ENCODE data around the gene EEPD1.
"Not testable (repeated sequence)": the region's sequence is repeated elsewhere in the genome, so short reads cannot be mapped to it uniquely, and the experiment has no call there.

Gene EEPD1

DNA sequence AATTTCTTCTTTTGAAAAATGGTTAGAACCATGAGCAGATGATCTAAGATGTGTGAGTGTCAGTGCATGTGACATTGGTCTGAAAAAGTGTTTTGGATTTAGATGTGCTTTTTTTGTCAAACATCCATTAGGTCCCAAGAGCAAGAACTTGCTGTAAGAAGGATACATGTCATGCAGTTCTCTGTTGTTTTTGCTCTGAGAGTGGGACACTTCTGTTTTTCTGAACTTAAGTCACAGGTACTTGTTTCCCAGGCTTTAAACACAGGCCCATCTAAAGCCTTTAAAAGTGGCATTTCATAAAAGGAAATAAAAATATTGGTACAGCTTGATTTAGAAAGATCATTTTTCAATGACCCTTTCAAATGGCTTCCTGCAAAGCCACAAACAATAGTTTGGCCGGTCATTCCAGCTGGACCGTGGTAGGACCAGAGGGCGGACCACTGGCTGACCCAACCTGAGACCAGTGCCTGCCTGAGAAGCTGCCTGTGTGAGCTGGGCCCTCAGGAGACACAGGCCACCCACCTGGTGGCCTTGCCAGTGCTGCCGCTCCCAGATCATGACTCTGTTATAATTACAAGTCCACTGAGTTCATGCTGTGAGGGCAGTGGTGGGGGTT, 92.7 kb downstream of the EEPD1 start:
- Mint-ChIP-seq H3K9me3 (no peaks in the 10 kb centered on the region), H3K27me3 (no peaks in the 10 kb centered on the region), H3K4me1 (no peaks in the 10 kb centered on the region), H3K36me3 (no peaks in the 10 kb centered on the region), H3K27ac (no peak overlapping the region), H3K4me3 (no peak overlapping the region)
- CTCF ChIA-PET: no interaction called here
- no peak for DNase-seq

DNA sequence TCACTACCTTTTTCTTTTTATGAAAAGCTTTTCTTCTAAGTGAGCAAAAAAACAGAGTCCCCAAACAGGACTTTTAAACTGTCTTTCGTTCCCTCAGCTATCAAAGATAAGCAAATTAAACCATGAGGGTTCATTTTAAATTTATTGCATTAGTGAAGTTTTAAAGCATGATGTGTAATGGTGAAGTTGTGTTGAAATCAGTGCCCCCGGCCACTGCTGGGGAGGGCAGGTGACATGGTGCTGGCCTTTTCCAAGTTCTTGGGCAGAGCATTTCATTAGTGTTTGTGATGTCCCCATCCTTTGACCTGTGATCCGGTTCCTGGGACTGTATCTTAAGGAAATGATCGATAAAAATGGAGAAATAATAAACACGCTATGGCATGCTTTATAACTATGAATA, 96.0 kb downstream of the EEPD1 start:
- CTCF ChIA-PET: no interaction called here
- no peak for DNase-seq
- H3K27me3 Mint-ChIP-seq: no peaks in the 10 kb centered on the region
- no peaks in the 10 kb centered on the region for H3K4me1 Mint-ChIP-seq
- peaks cover 1% of the 10 kb centered on the region for H3K9me3 Mint-ChIP-seq
- no peak overlapping the region for H3K4me3 Mint-ChIP-seq
- H3K27ac Mint-ChIP-seq: no peak overlapping the region
- no peaks in the 10 kb centered on the region for H3K36me3 Mint-ChIP-seq

DNA sequence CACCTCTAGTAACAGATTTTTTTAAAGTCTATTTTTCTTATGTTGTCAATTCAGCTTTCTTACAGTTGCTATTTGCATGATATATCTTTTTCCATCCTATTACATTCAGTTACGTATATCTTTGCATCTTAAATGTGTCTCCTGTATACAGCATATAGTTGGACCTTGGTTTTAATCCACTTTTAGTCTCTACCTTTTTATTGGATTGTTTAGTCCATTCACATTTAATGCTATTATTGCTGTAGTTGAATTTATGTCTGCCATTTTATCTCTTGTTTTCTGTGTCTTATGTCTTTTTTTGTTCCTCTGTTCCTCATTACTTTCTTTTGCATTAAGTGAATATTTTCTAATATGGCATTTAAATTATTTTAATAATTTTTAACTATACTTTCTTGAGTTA, 100.6 kb downstream of the EEPD1 start:
- peaks cover 3% of the 10 kb centered on the region for H3K27me3 Mint-ChIP-seq
- H3K27ac Mint-ChIP-seq: no peak overlapping the region
- H3K4me3 Mint-ChIP-seq: no peak overlapping the region
- CTCF ChIA-PET: no interaction called here
- H3K4me1 Mint-ChIP-seq: no peaks in the 10 kb centered on the region
- H3K9me3 Mint-ChIP-seq: peaks cover 10% of the 10 kb centered on the region
- H3K36me3 Mint-ChIP-seq: no peaks in the 10 kb centered on the region
- no peak for DNase-seq

- CTCF ChIA-PET: interaction anchor here (1.7 kb wide), 1 partner anchor 33 kb away, joined by 4 read pairs; no protein-coding TSS in a partner anchor
- H3K36me3 Mint-ChIP-seq, DNase-seq, H3K9me3 Mint-ChIP-seq, H3K4me1 Mint-ChIP-seq, H3K27ac Mint-ChIP-seq, H3K27me3 Mint-ChIP-seq, H3K4me3 Mint-ChIP-seq: not testable (repeated sequence)
Observed at GRCh38 chr7:36258510-36259259, 105.6 kb downstream of the EEPD1 start.

DNA sequence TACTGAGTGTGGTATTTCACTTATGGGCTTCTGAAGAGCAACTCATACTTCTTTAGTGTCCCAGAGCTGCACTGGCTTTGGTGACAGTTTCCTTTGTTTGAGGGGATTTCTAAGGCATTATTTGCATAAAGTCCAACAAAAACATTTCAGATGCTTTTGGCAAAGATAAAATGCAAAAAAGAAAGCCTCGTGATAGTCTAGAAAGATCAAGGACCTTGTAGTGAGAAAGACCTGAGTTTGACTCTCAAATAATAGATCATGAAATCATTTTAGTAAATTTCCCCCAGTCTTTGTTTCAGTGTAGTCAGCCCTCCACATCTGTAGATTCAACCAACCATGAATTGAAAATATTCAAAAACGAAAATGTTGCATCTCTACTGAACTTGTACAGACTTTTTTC, 107.4 kb downstream of the EEPD1 start:
- CTCF ChIA-PET: no interaction called here
- H3K27ac Mint-ChIP-seq: no peak overlapping the region
- H3K36me3 Mint-ChIP-seq: no peaks in the 10 kb centered on the region
- peaks cover 3% of the 10 kb centered on the region for H3K27me3 Mint-ChIP-seq
- H3K9me3 Mint-ChIP-seq: peaks cover 3% of the 10 kb centered on the region
- no peak for DNase-seq
- no peak overlapping the region for H3K4me3 Mint-ChIP-seq
- peaks cover 6% of the 10 kb centered on the region for H3K4me1 Mint-ChIP-seq

GRCh38 chr7:36261019-36261754, 108.1 kb downstream of the EEPD1 start:
- DNase-seq: no peak
- H3K27ac Mint-ChIP-seq: no peak overlapping the region
- CTCF ChIA-PET: no interaction called here
- H3K36me3 Mint-ChIP-seq: no peaks in the 10 kb centered on the region
- H3K9me3 Mint-ChIP-seq: no peaks in the 10 kb centered on the region
- peaks cover 3% of the 10 kb centered on the region for H3K27me3 Mint-ChIP-seq
- H3K4me1 Mint-ChIP-seq: peaks cover 12% of the 10 kb centered on the region
- H3K4me3 Mint-ChIP-seq: no peak overlapping the region

DNA sequence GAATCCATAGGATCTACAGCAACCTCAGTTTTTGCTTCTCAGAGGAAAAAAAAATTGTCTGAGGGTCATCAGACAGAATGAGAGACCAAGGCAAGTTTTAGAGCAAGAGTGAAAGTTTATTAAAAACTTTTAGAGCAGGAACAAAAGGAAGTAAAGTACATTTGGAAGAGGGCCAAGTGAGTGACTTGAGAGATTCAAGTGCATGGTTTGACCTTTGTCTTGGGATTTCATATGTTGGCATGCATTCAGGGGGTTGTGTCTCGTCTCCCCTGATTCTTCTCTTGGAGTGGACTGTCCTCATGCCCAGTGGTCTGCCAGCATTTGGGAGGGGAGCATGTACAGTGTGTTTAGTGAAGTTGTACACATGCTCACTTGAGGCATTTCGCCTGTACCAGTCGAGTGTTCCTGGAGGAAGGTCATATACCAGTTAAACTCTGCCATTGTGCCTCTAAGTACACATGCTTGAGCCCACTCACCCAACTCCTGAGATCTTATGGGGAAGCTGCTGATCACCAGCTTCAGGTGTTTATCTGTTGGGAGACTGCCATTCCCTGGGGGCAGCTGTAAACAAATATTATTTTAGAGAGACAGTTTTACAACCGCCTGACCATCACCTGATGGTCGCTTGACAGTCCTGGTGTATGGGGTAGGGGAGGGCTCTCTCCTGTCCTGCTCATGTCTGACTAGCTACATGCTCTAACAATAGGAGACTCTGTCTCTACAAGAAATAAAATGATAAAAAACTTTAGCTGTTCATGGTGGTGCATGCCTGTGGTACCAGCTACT, 109.4 kb downstream of the EEPD1 start:
- Mint-ChIP-seq H3K27me3 (peaks cover 3% of the 10 kb centered on the region), H3K36me3 (no peaks in the 10 kb centered on the region), H3K9me3 (no peaks in the 10 kb centered on the region), H3K4me3 (no peak overlapping the region), H3K27ac (no peak overlapping the region), H3K4me1 (peaks cover 14% of the 10 kb centered on the region)
- CTCF ChIA-PET: interaction anchor here (0.9 kb wide), 1 partner anchor 26 kb away, joined by 4 read pairs; no protein-coding TSS in a partner anchor
- no peak for DNase-seq

DNA sequence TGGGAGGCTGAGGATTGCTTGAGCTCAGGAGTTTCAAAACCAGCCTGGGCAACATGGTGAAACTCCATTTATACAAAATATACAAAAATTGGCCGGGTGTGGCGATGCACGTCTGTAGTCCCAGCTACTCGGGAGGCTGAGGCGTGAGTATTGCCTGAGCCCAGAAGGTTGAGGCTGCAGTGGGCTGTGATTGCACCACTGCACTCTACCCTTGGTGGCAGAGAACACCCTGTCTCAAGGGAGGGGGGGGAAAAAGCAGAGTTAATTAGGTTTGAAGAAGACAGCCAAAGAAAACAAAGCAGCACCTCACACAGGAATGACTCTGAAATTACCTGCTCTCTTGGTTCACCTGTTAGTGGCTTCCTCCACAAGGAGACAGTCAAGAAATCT, 110.0 kb downstream of the EEPD1 start:
- H3K9me3 Mint-ChIP-seq: no peaks in the 10 kb centered on the region
- CTCF ChIA-PET: interaction anchor here (0.9 kb wide), 1 partner anchor 25 kb away, joined by 4 read pairs; no protein-coding TSS in a partner anchor

DNA sequence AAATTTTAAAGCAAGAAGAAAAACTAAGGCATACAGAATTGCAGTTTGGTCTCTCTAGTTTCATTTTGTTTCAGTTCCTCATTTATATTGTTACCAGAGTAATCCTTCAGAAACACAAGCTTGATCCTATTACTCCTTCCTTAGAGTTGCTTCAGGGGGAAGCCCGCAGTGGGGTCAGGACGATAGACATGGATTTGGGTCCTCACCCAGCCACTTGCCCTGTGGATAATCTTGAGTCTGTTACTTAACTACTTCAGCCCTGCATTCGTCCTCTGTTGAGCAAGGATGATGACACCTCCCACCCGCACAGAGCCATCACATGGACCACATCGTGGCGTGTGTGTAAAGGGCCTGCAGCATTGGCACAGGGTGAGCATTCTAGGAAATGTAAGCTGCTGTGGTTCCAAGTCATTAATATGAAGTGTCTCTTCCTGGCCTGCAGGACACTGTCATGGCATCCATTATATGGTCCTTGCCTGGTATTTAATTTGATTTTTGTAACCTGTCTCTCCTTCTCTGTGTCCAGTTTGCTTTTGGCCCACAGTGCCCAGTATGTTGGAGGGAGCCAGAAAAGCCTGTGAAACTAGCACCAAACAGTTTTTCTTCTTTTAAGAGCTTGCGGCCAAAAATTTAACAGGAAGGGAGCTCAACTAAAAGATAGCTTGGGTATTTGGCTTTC, 111.2 kb downstream of the EEPD1 start:
- CTCF ChIA-PET: interaction anchor here (0.9 to 1.3 kb wide), 3 partner anchors 21 to 288 kb away, joined by 3 read pairs; no protein-coding TSS in a partner anchor
- no peaks in the 10 kb centered on the region for H3K9me3 Mint-ChIP-seq
- H3K4me1 Mint-ChIP-seq: peaks cover 14% of the 10 kb centered on the region

More for the DNA sequence above, 110.0 kb downstream of the EEPD1 start:
- peaks cover under 1% of the 10 kb centered on the region for H3K27me3 Mint-ChIP-seq
- H3K4me1 Mint-ChIP-seq: peaks cover 14% of the 10 kb centered on the region
- H3K27ac Mint-ChIP-seq: no peak overlapping the region
- no peak overlapping the region for H3K4me3 Mint-ChIP-seq
- no peaks in the 10 kb centered on the region for H3K36me3 Mint-ChIP-seq
- no peak for DNase-seq

GRCh38 chr7:36264913-36265516, 112.0 kb downstream of the EEPD1 start:
- Mint-ChIP-seq H3K36me3 (no peaks in the 10 kb centered on the region), H3K27ac (no peak overlapping the region)

More for the DNA sequence above, 111.2 kb downstream of the EEPD1 start:
- Mint-ChIP-seq H3K27ac (no peak overlapping the region), H3K4me3 (no peak overlapping the region), H3K27me3 (no peaks in the 10 kb centered on the region), H3K36me3 (no peaks in the 10 kb centered on the region)
- no peak for DNase-seq

GRCh38 chr7:36265680-36266079, 112.6 kb downstream of the EEPD1 start:
- no peak for DNase-seq
- no peak overlapping the region for H3K4me3 Mint-ChIP-seq
- H3K27ac Mint-ChIP-seq: no peak overlapping the region
- H3K27me3 Mint-ChIP-seq: no peaks in the 10 kb centered on the region
- H3K36me3 Mint-ChIP-seq: no peaks in the 10 kb centered on the region
- CTCF ChIA-PET: interaction anchor here (1.3 kb wide), 1 partner anchor 20 kb away, joined by 3 read pairs; no protein-coding TSS in a partner anchor
- no peaks in the 10 kb centered on the region for H3K9me3 Mint-ChIP-seq
- H3K4me1 Mint-ChIP-seq: peaks cover 14% of the 10 kb centered on the region

More at GRCh38 chr7:36264913-36265516, 112.0 kb downstream of the EEPD1 start:
- Mint-ChIP-seq H3K27me3 (no peaks in the 10 kb centered on the region), H3K4me1 (peaks cover 14% of the 10 kb centered on the region), H3K9me3 (no peaks in the 10 kb centered on the region), H3K4me3 (no peak overlapping the region)
- CTCF ChIA-PET: interaction anchor here (1.3 kb wide), 1 partner anchor 20 kb away, joined by 3 read pairs; no protein-coding TSS in a partner anchor
- DNase-seq: no peak

DNA sequence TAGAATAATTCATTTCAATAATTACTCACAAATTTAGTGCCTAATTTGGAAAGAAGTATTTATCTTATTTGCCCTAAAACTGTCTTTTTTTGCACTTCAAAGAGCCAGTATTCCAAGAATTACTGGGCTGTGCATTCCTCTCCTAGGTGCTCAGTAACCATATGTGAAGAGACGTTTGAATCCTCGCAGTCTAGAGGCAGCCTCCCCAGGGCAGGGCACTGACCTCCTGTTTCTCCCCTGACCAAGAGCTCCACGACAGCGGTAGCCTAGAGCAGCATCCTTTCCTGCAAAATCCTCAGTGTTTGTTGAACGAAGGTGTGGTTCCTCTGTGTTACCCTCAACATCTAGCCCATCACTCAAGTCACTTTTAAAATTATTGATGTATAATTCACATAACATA, 113.1 kb downstream of the EEPD1 start:
- no peak for DNase-seq
- H3K9me3 Mint-ChIP-seq: no peaks in the 10 kb centered on the region
- H3K27ac Mint-ChIP-seq: no peak overlapping the region
- no peaks in the 10 kb centered on the region for H3K36me3 Mint-ChIP-seq
- H3K4me1 Mint-ChIP-seq: peaks cover 14% of the 10 kb centered on the region
- CTCF ChIA-PET: no interaction called here
- H3K27me3 Mint-ChIP-seq: no peaks in the 10 kb centered on the region
- H3K4me3 Mint-ChIP-seq: no peak overlapping the region

- Mint-ChIP-seq H3K27me3 (no peaks in the 10 kb centered on the region), H3K9me3 (no peaks in the 10 kb centered on the region), H3K36me3 (no peaks in the 10 kb centered on the region), H3K4me1 (peaks cover 10% of the 10 kb centered on the region), H3K4me3 (no peak overlapping the region), H3K27ac (no peak overlapping the region)
- DNase-seq: no peak
- CTCF ChIA-PET: no interaction called here
Observed at GRCh38 chr7:36266683-36267082, 113.6 kb downstream of the EEPD1 start.
